HG03432 (cell line): ENCODE measurements around the gene PID1.
A peak's percentile ranks its signal among the peaks of the same experiment; 100 is the strongest.

ENCODE experiments used
- ATAC-seq: cut with Tn5 transposase; IDR thresholded peaks from one replicate; pipeline ENCODE4 v1.9.1; 2021; ENCODE audit warnings: mild to moderate bottlenecking, moderate library complexity; ENCODE audit not compliant: unreplicated experiment

The PID1 gene

GRCh38 chr2:229127471-229127870, 143.6 kb downstream of the PID1 start:
- no peak for ATAC-seq

GRCh38 chr2:229126066-229126465, 145.0 kb downstream of the PID1 start:
- ATAC-seq: no peak

GRCh38 chr2:229124136-229124535, 147.0 kb downstream of the PID1 start:
- ATAC-seq: no peak

GRCh38 chr2:229118927-229119326, 152.2 kb downstream of the PID1 start:
- peak; percentile 92 for ATAC-seq

- ATAC-seq: no peak
These were observed 152.8 kb downstream of the PID1 start for GRCh38 chr2:229118336-229118735.

- ATAC-seq: no peak
These were observed 159.3 kb downstream of the PID1 start for GRCh38 chr2:229111744-229112143.

- ATAC-seq: no peak
These were observed 161.9 kb downstream of the PID1 start for GRCh38 chr2:229109195-229109594.

GRCh38 chr2:229107601-229108000, 163.5 kb downstream of the PID1 start:
- no peak for ATAC-seq

- ATAC-seq: no peak
These were observed 166.1 kb downstream of the PID1 start for GRCh38 chr2:229104974-229105387.

- no peak for ATAC-seq
These were observed 167.1 kb downstream of the PID1 start for GRCh38 chr2:229104025-229104424.

- ATAC-seq: no peak
These were observed 169.8 kb downstream of the PID1 start for GRCh38 chr2:229101314-229101713.

GRCh38 chr2:229099231-229099630, 171.9 kb downstream of the PID1 start:
- ATAC-seq: no peak

GRCh38 chr2:229098801-229099200, 172.3 kb downstream of the PID1 start:
- no peak for ATAC-seq

GRCh38 chr2:229096409-229097066, 174.5 kb downstream of the PID1 start:
- ATAC-seq: no peak

GRCh38 chr2:229095472-229095871, 175.6 kb downstream of the PID1 start:
- ATAC-seq: no peak

GRCh38 chr2:229090225-229090624, 180.9 kb downstream of the PID1 start:
- no peak for ATAC-seq

GRCh38 chr2:229089776-229090175, 181.3 kb downstream of the PID1 start:
- ATAC-seq: no peak

GRCh38 chr2:229088966-229089700, 182.0 kb downstream of the PID1 start:
- ATAC-seq: no peak

GRCh38 chr2:229088517-229088913, 182.6 kb downstream of the PID1 start:
- no peak for ATAC-seq

- ATAC-seq: no peak
These were observed 183.1 kb downstream of the PID1 start for GRCh38 chr2:229087843-229088516.

- ATAC-seq: no peak
These were observed 183.8 kb downstream of the PID1 start for GRCh38 chr2:229087267-229087666.

- no peak for ATAC-seq
These were observed 185.6 kb downstream of the PID1 start for GRCh38 chr2:229085439-229085838.
